K562 (cell line): ENCODE results near the gene FASTKD3. TPM values are rescaled to one million over a fixed set of nuclear protein-coding genes. Genes with fewer than 3 reads are reported as not detected.

Experiments
- ARID1B ChIP-seq: fragments of 450-650 bp; IDR thresholded peaks from 2 replicates; pipeline ENCODE4 v1.6.1; 2016; ENCODE audit warnings: antibody characterized with exemption, mild to moderate bottlenecking, inconsistent platforms
- ATF2 ChIP-seq: sonication (generic); formaldehyde crosslinking; IDR thresholded peaks from 2 replicates; pipeline ENCODE4 v1.8.1; 2022; ENCODE audit warnings: missing genetic modification reagents
- BMI1 ChIP-seq: fragments of 150-350 bp; IDR thresholded peaks from 2 replicates; pipeline ENCODE4 v1.6.1; 2014; ENCODE audit warnings: low read length
- BRCA1 ChIP-seq, 2 experiments: fragments of 450-650 bp in 1 of 2; sonication (generic) in 1 of 2; formaldehyde crosslinking in 1 of 2; IDR thresholded peaks; 2 replicates each; pipeline versions ENCODE4 v1.5.0 to v1.6.1; 2017 to 2020; ENCODE audit warnings: mild to moderate bottlenecking in 1 of 2, missing genetic modification reagents in 1 of 2
- DIDO1 ChIP-seq: fragments of 450-650 bp; IDR thresholded peaks from 2 replicates; pipeline ENCODE4 v1.6.1; 2016; ENCODE audit warnings: low read depth, missing biosample characterization, missing genetic modification characterization
- E2F5 ChIP-seq: sonication (generic); formaldehyde crosslinking; IDR thresholded peaks from 2 replicates; pipeline ENCODE4 v1.8.0; 2022; ENCODE audit warnings: mild to moderate bottlenecking, missing genetic modification reagents
- ERF ChIP-seq: fragments of 450-650 bp; formaldehyde crosslinking; IDR thresholded peaks from 2 replicates; pipeline ENCODE4 v1.4.0; 2020; ENCODE audit warnings: mild to moderate bottlenecking, mixed read lengths
- HDAC1 ChIP-seq, 2 experiments: fragments of 450-650 bp; IDR thresholded peaks; 2 replicates each; pipeline ENCODE4 v1.6.1; 2016 to 2017; ENCODE audit warnings: inconsistent platforms in 1 of 2, mild to moderate bottlenecking in 1 of 2, moderate library complexity in 1 of 2
- KLF10 ChIP-seq: fragments of 250-450 bp; sonication (Bioruptor Pico); IDR thresholded peaks from 2 replicates; pipeline ENCODE4 v1.6.1; 2021; ENCODE audit warnings: matching md5 sums
- KLF16 ChIP-seq: IDR thresholded peaks from 2 replicates; pipeline ENCODE4 v1.6.1; 2016; ENCODE audit warnings: antibody characterized with exemption
- NFRKB ChIP-seq: fragments of 450-650 bp; IDR thresholded peaks from 2 replicates; pipeline ENCODE4 v1.6.1; 2016; ENCODE audit warnings: low read depth
- NR3C1 ChIP-seq: sonication (generic); formaldehyde crosslinking; IDR thresholded peaks from 2 replicates; pipeline ENCODE4 v1.8.1; 2022; ENCODE audit warnings: missing genetic modification reagents
- NR4A1 ChIP-seq, 2 experiments: fragments of 250-450 bp in 1 of 2; fragments of 450-650 bp in 1 of 2; sonication (Bioruptor Pico) in 1 of 2; IDR thresholded peaks; 2 replicates each; pipeline versions ENCODE4 v1.4.0 to v1.6.1; 2016 to 2020; ENCODE audit warnings: mild to moderate bottlenecking in 2 of 2, missing compliant biosample characterization in 1 of 2, missing genetic modification characterization in 1 of 2, moderate library complexity in 1 of 2
- PML ChIP-seq: IDR thresholded peaks from 2 replicates; pipeline ENCODE4 v1.6.1; 2012; ENCODE audit warnings: low read length, inconsistent platforms
- POLR2AphosphoS2 ChIP-seq: IDR thresholded peaks from 2 replicates; pipeline ENCODE4 v1.6.1; 2012; ENCODE audit warnings: low read length, improper control_type of control experiment
- POLR2B ChIP-seq: fragments of 450-650 bp; IDR thresholded peaks from 2 replicates; pipeline ENCODE4 v1.6.1; 2018; ENCODE audit warnings: low read depth; ENCODE audit not compliant: partially characterized antibody
- RUNX1 ChIP-seq: sonication (generic); IDR thresholded peaks from 2 replicates; pipeline ENCODE4 v1.6.1; 2016; ENCODE audit warnings: antibody characterized with exemption, low read depth
- SP1 ChIP-seq: sonication (generic); formaldehyde crosslinking; IDR thresholded peaks from 2 replicates; pipeline ENCODE4 v1.8.1; 2022; ENCODE audit warnings: mild to moderate bottlenecking, missing genetic modification reagents
- TSC22D4 ChIP-seq: fragments of 450-650 bp; IDR thresholded peaks from 2 replicates; pipeline ENCODE4 v1.6.1; 2016; ENCODE audit warnings: missing genetic modification characterization, missing biosample characterization, control low read depth
- ZBTB7A ChIP-seq: IDR thresholded peaks from 2 replicates; pipeline ENCODE4 v1.6.1; 2011; ENCODE audit warnings: low read depth, mild to moderate bottlenecking, low read length, moderate library complexity, borderline replicate concordance; ENCODE audit not compliant: control insufficient read depth
- ZC3H4 ChIP-seq: sonication (generic); formaldehyde crosslinking; IDR thresholded peaks from 2 replicates; pipeline ENCODE4 v1.9.0; 2021; ENCODE audit warnings: missing genetic modification reagents, borderline replicate concordance
- ZNF12 ChIP-seq: sonication (generic); formaldehyde crosslinking; IDR thresholded peaks from 2 replicates; pipeline ENCODE4 v1.4.0; 2020; ENCODE audit warnings: mild to moderate bottlenecking, missing genetic modification reagents
- ZNF316 ChIP-seq: fragments of 450-650 bp; IDR thresholded peaks from 2 replicates; pipeline ENCODE4 v1.6.1; 2016
- ZNF766 ChIP-seq: fragments of 200-800 bp; sonication (Bioruptor generic); conservative IDR thresholded peaks from 2 replicates; pipeline ENCODE4 v1.6.1; 2016; ENCODE audit warnings: missing genetic modification characterization, missing compliant biosample characterization
- polyA plus RNA-seq, 8 experiments: library from polyadenylated mRNA; depleted of rRNA in 4 of 8; stranded (reverse) in 5 of 8; unstranded in 3 of 8; fragments of >200 nt; fragmentation: Nextera tagmentation in 2 of 8; fragmentation: Illumina TruSeq in 1 of 8; extraction: Ambion mirVana in 2 of 8; extraction: Trizol in 1 of 8; gene quantifications; 2 replicates each; pipeline versions ENCODE4 v1.2.1 to v1.2.3, GENCODE V29; 2011 to 2014; ENCODE audit warnings: inconsistent platforms in 1 of 8, missing spikeins in 1 of 8
- total RNA-seq, 7 experiments: library from RNA; depleted of rRNA in 6 of 7; stranded (reverse); fragments of >200 nt in 6 of 7; fragmentation: Illumina TruSeq in 2 of 7; extraction: Trizol in 2 of 7; gene quantifications; 2 replicates each; pipeline versions ENCODE4 v1.2.1 to v1.2.3, GENCODE V29; 2011 to 2021; ENCODE audit warnings: low replicate concordance in 1 of 7

Gene FASTKD3
- total and polyA plus RNA-seq, 9 of the 15 experiments (the other 6 are each of a cell fraction or from before 2014, with no cell fraction given) = 17.1 to 149 (median 47.5) TPM

GRCh38 chr5:7868773-7869473, at the start of gene FASTKD3, which contains the start of gene MTRR (continued):
- TF ChIP-seq ATF2 (CRISPR knock-in tag) (0 out of 2 replicates have a peak, but pooled peaks have one; percentile 59), ARID1B (no peak), KLF16 (peak; percentile 28; the same call in 1 of the 2 replicates), NFRKB (no peak), NR3C1 (CRISPR knock-in tag) (peak; percentile 79; the same call in 1 of the 2 replicates), DIDO1 (tag) (peak; percentile 57; the same call in 1 of the 2 replicates), ZNF316 (no peak), SP1 (CRISPR knock-in tag) (0 out of 2 replicates have a peak, but pooled peaks have one; percentile 6), POLR2AphosphoS2 (no peak), BRCA1 (IDR thresholded peaks at IDR 0.05) (no peak), BRCA1 (CRISPR knock-in tag; IDR thresholded peaks at IDR 0.05) (no peak), PML (peak; percentile 25; the same call in 1 of the 2 replicates), RUNX1 (no peak), ZNF12 (peak; percentile 69; the same call in 1 of the 2 replicates), TSC22D4 (tag) (no peak), ZNF766 (CRISPR knock-in tag) (no peak), POLR2B (peak; percentile 69), ERF (CRISPR knock-in tag) (no peak), HDAC1 (IDR thresholded peaks at IDR 0.05) (peak in 1 of 2 experiments; percentile 85; a peak in 2 of 4 replicates), BMI1 (no peak), ZC3H4 (CRISPR knock-in tag) (no peak), KLF10 (no peak), E2F5 (no peak), ZBTB7A (peak; percentile 96), NR4A1 (CRISPR knock-in tag; IDR thresholded peaks at IDR 0.05) (no peak), NR4A1 (tag; IDR thresholded peaks at IDR 0.05) (no peak)
